Measurements from ENCODE around the gene PTCHD4. TPM values are rescaled to one million over a fixed set of nuclear protein-coding genes. Genes with fewer than 3 reads are reported as not detected.
A peak's percentile ranks its signal among the peaks of the same experiment; 100 is the strongest.

The PTCHD4 gene
- total RNA-seq, 1 donor from 2014 or later: 1.8 TPM

GRCh38 chr6:48090546-48090945, 20.5 kb downstream of the PTCHD4 start:
- DNase-seq (ENCODE audit: low read depth) (no peak), FAIRE-seq (no peak)
- TF ChIP-seq CTCF (IDR thresholded peaks at IDR 0.05; ENCODE audit: insufficient read depth, low read length, severe bottlenecking): no peak
- Histone ChIP-seq H3K36me3 (ENCODE audit: control insufficient read depth, insufficient read depth, low read length) (no peaks in the 10 kb centered on the region), H3K4me3 (ENCODE audit: low read depth, low read length) (no peak overlapping the region), H3K27me3 (ENCODE audit: control insufficient read depth, insufficient read depth, low read length) (no peaks in the 10 kb centered on the region)

- H3K4me3 ChIP-seq (ENCODE audit: low read depth, low read length): no peak overlapping the region
- FAIRE-seq: no peak
- TF ChIP-seq CTCF (IDR thresholded peaks at IDR 0.05; ENCODE audit: insufficient read depth, low read length, severe bottlenecking): peak; percentile 30
- H3K36me3 ChIP-seq (ENCODE audit: control insufficient read depth, insufficient read depth, low read length): no peaks in the 10 kb centered on the region
- peak; percentile 56 for DNase-seq (ENCODE audit: low read depth)
- H3K27me3 ChIP-seq (ENCODE audit: control insufficient read depth, insufficient read depth, low read length): no peaks in the 10 kb centered on the region
Observed at GRCh38 chr6:48087448-48087847, 23.5 kb downstream of the PTCHD4 start.

- no peaks in the 10 kb centered on the region for H3K27me3 ChIP-seq (ENCODE audit: control insufficient read depth, insufficient read depth, low read length)
- TF ChIP-seq CTCF (IDR thresholded peaks at IDR 0.05; ENCODE audit: insufficient read depth, low read length, severe bottlenecking): no peak
- no peak overlapping the region for H3K4me3 ChIP-seq (ENCODE audit: low read depth, low read length)
- DNase-seq (ENCODE audit: low read depth): no peak
- no peak for FAIRE-seq
- H3K36me3 ChIP-seq (ENCODE audit: control insufficient read depth, insufficient read depth, low read length): no peaks in the 10 kb centered on the region
Observed at GRCh38 chr6:48086187-48086586, 24.8 kb downstream of the PTCHD4 start.

- FAIRE-seq: no peak
- Histone ChIP-seq H3K36me3 (ENCODE audit: control insufficient read depth, insufficient read depth, low read length) (no peaks in the 10 kb centered on the region), H3K27me3 (ENCODE audit: control insufficient read depth, insufficient read depth, low read length) (no peaks in the 10 kb centered on the region), H3K4me3 (ENCODE audit: low read depth, low read length) (no peak overlapping the region)
- no peak for TF ChIP-seq CTCF (IDR thresholded peaks at IDR 0.05; ENCODE audit: insufficient read depth, low read length, severe bottlenecking)
- no peak for DNase-seq (ENCODE audit: low read depth)
Observed at GRCh38 chr6:48085131-48085741, 25.8 kb downstream of the PTCHD4 start.

GRCh38 chr6:48084201-48084600, 26.8 kb downstream of the PTCHD4 start:
- Histone ChIP-seq H3K36me3 (ENCODE audit: control insufficient read depth, insufficient read depth, low read length) (no peaks in the 10 kb centered on the region), H3K27me3 (ENCODE audit: control insufficient read depth, insufficient read depth, low read length) (no peaks in the 10 kb centered on the region), H3K4me3 (ENCODE audit: low read depth, low read length) (no peak overlapping the region)
- FAIRE-seq (no peak), DNase-seq (ENCODE audit: low read depth) (no peak)
- no peak for TF ChIP-seq CTCF (IDR thresholded peaks at IDR 0.05; ENCODE audit: insufficient read depth, low read length, severe bottlenecking)
